Amniotic stem cell (primary cell): ENCODE data around the gene CBARP.

ENCODE experiments used
- DNase-seq: peaks from one replicate; lab custom pipeline; 2025; lab: John Stamatoyannopoulos, UW

CBARP gene

GRCh38 chr19:1264801-1265614 lies 27.2 kb upstream of the CBARP start:
- peak; percentile 32 for DNase-seq

DNA sequence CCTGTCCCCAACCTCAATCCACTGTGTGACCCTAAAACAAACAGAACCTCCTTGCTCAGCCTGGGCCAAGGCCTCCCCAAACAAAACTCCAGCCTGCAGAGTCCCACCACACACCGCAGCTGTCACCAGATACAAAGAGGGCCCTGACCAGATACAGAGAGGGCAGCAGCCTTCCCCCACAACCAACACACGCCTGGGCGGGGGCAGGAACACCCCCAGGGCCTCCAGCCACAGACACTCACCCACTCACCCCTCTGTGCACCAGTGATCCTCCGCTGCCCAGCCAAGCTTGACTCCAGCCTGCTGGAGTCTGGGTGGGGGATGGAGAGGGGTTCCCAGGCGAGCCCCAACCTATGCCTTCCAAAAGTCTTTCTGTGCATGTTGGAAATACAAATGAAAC lies 25.4 kb upstream of the CBARP start:
- no peak for DNase-seq

DNA sequence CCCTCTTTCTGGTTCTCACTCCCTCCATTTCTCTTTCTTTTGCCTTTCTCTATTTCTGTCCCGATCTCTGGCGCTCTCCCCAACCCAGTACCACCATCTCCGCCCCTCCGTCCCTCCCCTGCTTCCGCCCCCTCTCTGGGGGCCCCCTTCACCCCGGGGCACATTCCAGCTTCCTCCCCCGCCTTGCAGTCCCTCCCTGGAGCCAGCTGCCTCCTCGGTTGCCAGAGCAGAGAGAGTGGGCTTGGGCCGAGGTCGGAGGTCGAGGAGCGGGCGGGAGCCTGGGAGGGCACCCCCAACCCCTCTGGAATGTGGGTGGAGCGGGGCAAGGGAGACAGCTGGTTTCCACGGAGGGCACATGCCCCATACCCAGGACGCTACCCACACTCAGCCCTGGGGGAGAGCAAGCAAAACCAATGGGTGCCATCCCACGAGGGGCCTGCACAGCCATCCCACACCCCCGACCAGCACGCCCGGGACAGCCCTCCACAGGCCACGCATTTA lies 24.9 kb upstream of the CBARP start:
- no peak for DNase-seq

DNA sequence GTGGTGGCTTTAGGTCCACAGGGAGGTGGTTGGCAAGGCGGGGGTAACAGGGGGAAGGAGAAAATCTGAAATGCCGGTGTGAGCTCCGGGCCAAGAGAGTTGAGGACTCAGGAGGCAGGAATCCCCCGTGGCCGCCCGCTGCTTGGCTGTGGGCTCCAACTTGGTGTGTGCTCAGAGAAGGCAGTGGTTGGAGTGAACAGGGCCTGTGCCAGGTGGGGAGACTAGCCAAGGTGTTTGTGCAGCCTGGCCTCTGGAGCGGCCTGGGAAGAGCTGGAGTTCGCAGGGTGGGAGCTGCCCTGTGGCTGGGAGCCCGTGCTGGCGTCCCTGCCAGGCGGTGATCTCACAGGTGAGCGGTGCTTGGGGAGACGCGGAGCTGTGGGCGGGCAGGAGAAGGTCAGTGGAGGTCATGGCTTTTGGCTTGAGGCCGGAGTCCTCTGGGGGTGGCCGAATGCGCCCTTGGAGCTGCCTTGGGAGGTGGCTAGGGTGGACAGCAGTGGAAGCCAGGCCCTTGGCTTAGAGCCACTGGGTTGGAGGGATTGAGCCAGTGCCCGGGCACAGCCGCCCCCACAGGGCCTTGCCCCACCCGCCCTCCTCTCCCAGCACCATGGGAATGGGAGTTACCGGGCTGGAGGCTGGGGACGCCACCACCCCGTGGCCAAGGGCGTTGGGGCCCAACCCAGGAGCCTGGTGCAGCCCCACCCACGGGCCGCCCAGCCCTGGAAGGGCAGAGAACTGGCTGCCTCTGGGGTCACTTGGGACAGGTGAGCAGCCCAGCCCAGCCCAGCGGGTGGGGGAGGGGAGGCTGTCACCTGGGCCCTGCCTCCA lies 24.2 kb upstream of the CBARP start:
- DNase-seq = no peak

GRCh38 chr19:1261538-1261797 lies 23.7 kb upstream of the CBARP start:
- DNase-seq = no peak

GRCh38 chr19:1260749-1261537 lies 23.1 kb upstream of the CBARP start:
- peak; percentile 82 for DNase-seq

- DNase-seq = no peak
Observed at GRCh38 chr19:1259876-1260748, 22.3 kb upstream of the CBARP start.

GRCh38 chr19:1259206-1259875 lies 21.5 kb upstream of the CBARP start:
- DNase-seq = no peak

DNA sequence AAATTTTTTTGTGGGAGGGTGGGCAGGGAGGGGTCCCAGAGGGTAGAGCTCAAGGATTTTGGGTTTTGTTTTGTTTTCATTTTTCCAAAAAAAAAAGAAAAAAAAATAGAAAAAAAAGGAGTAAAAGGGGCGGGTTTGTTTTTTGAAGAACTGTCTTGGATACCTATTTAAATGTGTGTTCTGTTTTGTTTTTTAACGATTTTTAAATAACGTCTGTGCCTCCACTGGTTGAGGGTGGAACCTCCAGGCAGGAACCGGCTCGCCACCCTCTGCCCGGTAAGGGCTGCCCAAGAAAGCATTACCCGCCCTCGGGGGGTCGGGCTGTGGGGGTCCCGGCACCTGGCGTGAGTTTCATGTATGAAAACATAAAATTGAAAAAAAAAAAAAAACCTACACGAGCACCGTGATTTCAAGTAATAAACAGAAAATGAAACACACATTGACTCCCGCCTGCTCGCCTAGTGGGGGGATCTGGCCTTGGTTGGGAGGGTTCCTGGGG lies 21.0 kb upstream of the CBARP start:
- no peak for DNase-seq

- no peak for DNase-seq
Observed at GRCh38 chr19:1258163-1258492, 20.3 kb upstream of the CBARP start.

GRCh38 chr19:1257475-1258162 lies 19.8 kb upstream of the CBARP start:
- no peak for DNase-seq

GRCh38 chr19:1256646-1257474 lies 19.1 kb upstream of the CBARP start:
- DNase-seq = no peak

DNA sequence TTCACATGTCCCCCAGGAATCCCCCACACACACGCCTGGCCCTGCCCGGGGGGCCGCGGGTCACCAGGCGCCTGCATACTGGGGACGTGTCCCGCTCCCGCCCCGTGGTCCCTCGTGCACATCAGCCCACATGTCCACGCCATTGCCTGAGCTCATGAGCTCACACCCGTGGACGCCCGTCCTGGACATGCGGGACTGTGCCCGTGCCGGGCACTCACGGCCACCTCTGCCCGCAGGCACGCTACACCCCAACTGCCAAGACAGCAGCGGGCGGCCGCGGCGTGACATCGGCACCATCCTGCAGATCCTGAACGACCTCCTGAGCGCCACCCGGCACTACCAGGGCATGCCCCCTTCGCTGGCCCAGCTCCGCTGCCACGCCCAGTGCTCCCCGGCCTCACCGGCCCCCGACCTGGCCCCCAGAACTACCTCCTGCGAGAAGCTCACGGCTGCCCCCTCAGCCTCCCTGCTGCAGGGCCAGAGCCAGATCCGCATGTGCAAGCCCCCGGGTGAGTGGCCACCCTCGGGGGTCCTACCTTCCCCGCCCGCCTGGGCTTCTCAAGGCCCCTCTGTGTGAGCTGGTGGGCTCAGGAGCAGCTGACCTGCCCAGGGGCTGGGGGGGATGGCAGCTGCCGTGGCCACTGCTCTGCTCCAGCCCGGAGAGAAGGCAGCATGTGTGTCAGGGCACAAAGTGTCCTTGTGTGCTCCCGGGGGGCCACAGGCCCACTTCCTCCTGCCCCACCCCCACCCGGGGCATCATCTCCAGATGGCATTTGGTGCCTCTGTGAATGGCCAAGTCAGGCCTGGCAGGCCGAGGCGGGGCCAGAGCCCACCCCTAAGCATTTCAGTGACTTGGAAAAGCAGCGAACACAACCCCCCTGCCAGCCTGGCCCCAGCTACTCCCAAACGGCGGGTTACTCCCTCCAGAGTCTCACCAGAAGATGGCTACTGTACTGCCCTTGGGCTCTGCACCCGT lies 17.7 kb upstream of the CBARP start:
- DNase-seq = no peak

- DNase-seq = no peak
Observed at GRCh38 chr19:1254530-1255185, 16.9 kb upstream of the CBARP start.

DNA sequence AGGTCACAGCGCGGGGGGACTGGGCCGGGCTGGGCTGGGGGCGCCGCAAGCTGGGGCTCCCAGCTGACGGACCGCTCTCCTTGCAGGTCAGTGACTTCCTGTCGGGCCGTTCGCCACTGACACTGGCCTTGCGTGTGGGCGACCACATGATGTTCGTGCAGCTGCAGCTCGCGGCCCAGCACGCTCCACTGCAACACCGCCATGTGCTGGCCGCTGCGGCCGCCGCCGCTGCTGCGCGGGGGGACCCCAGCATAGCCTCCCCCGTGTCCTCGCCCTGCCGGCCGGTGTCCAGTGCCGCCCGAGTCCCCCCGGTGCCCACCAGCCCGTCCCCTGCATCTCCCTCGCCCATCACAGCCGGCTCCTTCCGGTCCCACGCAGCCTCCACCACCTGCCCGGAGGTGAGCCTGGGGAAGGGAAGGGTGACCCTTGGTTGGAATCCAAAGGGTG lies 16.3 kb upstream of the CBARP start:
- DNase-seq = no peak

DNA sequence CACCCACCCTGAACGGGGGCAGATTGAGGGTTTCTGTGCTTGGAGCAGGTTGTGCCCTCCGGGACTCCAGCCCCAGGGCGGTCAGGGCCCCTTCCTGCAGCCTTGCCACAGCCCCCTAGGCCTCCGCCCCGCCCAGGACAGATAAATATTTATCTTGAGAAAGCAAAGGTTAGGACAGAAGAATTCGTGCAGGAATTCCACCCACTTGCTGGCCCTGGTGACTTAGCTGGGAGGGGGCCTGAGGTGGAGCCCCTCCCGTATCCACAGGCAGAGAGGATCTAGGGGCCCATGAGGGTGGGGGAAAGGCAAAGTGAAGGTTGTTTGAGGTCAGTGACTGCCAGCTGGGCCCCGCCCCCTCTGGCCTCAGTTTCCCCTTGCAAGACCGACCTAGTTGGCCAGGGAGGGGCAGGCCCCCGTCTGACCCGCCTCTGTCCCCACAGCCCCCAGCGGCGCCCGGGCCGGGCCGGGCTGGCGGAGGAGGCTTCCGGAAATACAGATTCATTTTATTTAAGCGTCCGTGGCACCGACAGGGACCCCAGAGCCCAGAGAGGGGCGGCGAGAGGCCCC lies 15.8 kb upstream of the CBARP start:
- DNase-seq = peak; percentile 54

- peak; percentile 94 for DNase-seq
Observed at GRCh38 chr19:1252821-1253513, 15.2 kb upstream of the CBARP start.
